ENCODE measurements around the gene TMEM184C. TPM values are rescaled to one million over a fixed set of nuclear protein-coding genes. Genes with fewer than 3 reads are reported as not detected.

TMEM184C gene
- total and polyA plus RNA-seq, 2 donors (not counting 1 experiment from before 2014, with no cell fraction given) = 4.9 to 27.5 TPM

- CTCF ChIA-PET = no interaction called here
- POLR2A ChIA-PET = no interaction called here
These were observed 36.8 kb upstream of the TMEM184C start for GRCh38 chr4:147580396-147580795.

More at GRCh38 chr4:147580396-147580795, 36.8 kb upstream of the TMEM184C start:
- Histone ChIP-seq H3K4me1 (ENCODE audit: control insufficient read depth in 2 of 2, insufficient read depth in 2 of 2, low read length in 2 of 2) (no peaks in the 10 kb centered on the region), H3K9me3 (ENCODE audit: control extremely low read depth in 1 of 3, control insufficient read depth in 2 of 3, insufficient read depth in 1 of 3, low read length in 2 of 3) (peaks cover 0 to 8% (median 4%) of the 10 kb centered on the region in 3 donors), H3K4me2 (replicated peaks; ENCODE audit: low read depth, low read length, poor library complexity, severe bottlenecking) (no peak overlapping the region), H3K27ac (ENCODE audit: low read length in 2 of 2) (no peak overlapping the region), H2AFZ (ENCODE audit: insufficient read depth, low read depth, low read length, poor library complexity, severe bottlenecking) (no peak overlapping the region), H3K27me3 (replicated peaks in 1 of 4; ENCODE audit: control extremely low read depth in 1 of 4, control insufficient read depth in 3 of 4, insufficient read depth in 4 of 4, low read length in 3 of 4) (peaks cover 0 to 6% (median 2%) of the 10 kb centered on the region in 4 experiments), H3K79me2 (ENCODE audit: control insufficient read depth, insufficient read depth, low read length) (no peaks in the 10 kb centered on the region), H3K4me3 (ENCODE audit: control extremely low read depth in 1 of 5, extremely low read depth in 1 of 5, insufficient read depth in 1 of 5, low read depth in 2 of 5, low read length in 4 of 5) (no peak overlapping the region), H3K9ac (ENCODE audit: low read length) (no peak overlapping the region), H3K36me3 (replicated peaks in 1 of 2; ENCODE audit: control extremely low read depth in 1 of 2, control insufficient read depth in 1 of 2, extremely low read depth in 1 of 2, insufficient read depth in 2 of 2, low read length in 1 of 2) (no peaks in the 10 kb centered on the region), H4K20me1 (ENCODE audit: control insufficient read depth, insufficient read depth, low read length, poor library complexity, severe bottlenecking) (no peaks in the 10 kb centered on the region)
- intact Hi-C loops (cut with micrococcal nuclease) = no loop called here
- TF ChIP-seq EZH2 (IDR thresholded peaks at IDR 0.05; ENCODE audit: borderline replicate concordance, insufficient read depth, low read depth, low read length, poor library complexity, severe bottlenecking) (no peak), CTCF (IDR thresholded peaks at IDR 0.05) (no peak)
- ATAC-seq (ENCODE audit: low read depth) (no peak), DNase-seq (no peak)
- no peak overlapping the region for H3K4me3 Mint-ChIP-seq
- no peak overlapping the region for H3K27ac Mint-ChIP-seq
- H3K27me3 Mint-ChIP-seq = peaks cover 23% of the 10 kb centered on the region
- H3K4me1 Mint-ChIP-seq = no peaks in the 10 kb centered on the region
- 40% methylated on average over 1 of the region's 1 CpG for WGBS (ENCODE audit: insufficient coverage)
- H3K9me3 Mint-ChIP-seq (ENCODE audit: insufficient read depth) = no peaks in the 10 kb centered on the region

Data from B cell (primary cell).